ENCODE results near the gene PROSER1. TPM values are rescaled to one million over a fixed set of nuclear protein-coding genes. Genes with fewer than 3 reads are reported as not detected.

PROSER1 gene
- total and polyA plus RNA-seq, 12 donors, result 7.8 to 31.4 (median 18.2) TPM

DNA sequence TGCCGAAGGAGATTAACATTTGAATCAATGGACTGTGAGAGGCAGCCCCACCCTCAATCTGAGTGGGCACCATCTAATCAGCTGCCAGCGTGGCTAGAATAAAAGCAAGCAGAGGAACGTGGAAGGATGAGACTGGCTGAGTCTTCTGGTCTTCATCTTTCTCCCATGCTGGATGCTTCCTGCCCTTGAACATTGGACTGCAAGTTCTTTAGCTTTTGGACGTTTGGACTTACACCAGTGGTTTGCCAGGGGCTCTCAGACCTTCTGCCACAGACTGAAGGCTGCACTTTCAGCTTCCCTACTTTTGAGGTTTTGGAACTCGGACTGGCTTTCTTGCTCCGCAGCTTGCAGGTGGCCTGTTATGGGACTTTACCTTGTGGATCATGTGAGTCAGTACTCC is 15.1 kb upstream of the PROSER1 start:
- TF ChIP-seq CTCF (IDR thresholded peaks at IDR 0.05) (no peak), POLR2A (IDR thresholded peaks at IDR 0.05) (no peak)
- DNase-seq, result no peak
- intact Hi-C loops (cut with DNase I), result loop anchor here in 1 of 2 donors (10.0 kb wide), 1 partner anchor 562 kb away; no protein-coding TSS in a partner anchor
- H3K36me3 ChIP-seq (replicated peaks in 1 of 2), result no peaks in the 10 kb centered on the region
- no peak overlapping the region for H3K4me3 ChIP-seq
- H3K4me1 ChIP-seq (replicated peaks in 1 of 2), result no peaks in the 10 kb centered on the region
- no peak overlapping the region for H3K27ac ChIP-seq
- H3K27me3 ChIP-seq, result no peaks in the 10 kb centered on the region
- WGBS, 4 donors, result 86 to 93% (median 91%) methylated on average over 6 of the region's 6 CpGs
- no peaks in the 10 kb centered on the region for H3K9me3 ChIP-seq (replicated peaks in 1 of 3)

DNA sequence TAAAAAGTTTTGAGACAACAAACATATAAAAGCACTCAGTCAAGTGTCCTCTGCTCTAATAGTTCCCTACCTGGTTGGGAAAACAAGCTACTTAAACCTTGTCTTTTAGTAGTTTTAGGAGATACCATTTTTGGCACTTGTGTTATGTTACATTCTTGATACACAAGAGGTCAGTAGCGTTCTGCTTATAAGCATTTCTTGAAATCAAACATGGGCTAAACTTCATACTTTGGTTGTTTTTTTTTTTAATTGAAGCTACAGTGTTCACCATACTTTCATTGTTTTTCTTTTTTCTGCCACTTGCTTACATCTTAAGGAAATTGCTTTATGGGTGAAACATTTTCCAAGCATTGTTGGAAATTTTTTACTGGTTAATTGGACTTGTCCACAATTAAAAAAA is 13.3 kb upstream of the PROSER1 start:
- Histone ChIP-seq H3K4me3 (no peak overlapping the region), H3K27me3 (no peaks in the 10 kb centered on the region), H3K36me3 (replicated peaks in 1 of 2) (no peaks in the 10 kb centered on the region), H3K4me1 (replicated peaks in 1 of 2) (no peaks in the 10 kb centered on the region), H3K9me3 (replicated peaks in 1 of 3) (no peaks in the 10 kb centered on the region), H3K27ac (no peak overlapping the region)
- intact Hi-C loops (cut with DNase I), result loop anchor here in 1 of 2 donors (10.0 kb wide), 1 partner anchor 564 kb away; no protein-coding TSS in a partner anchor
- DNase-seq, result no peak
- no peak for TF ChIP-seq POLR2A (IDR thresholded peaks at IDR 0.05)
- peak in 5 of 6 experiments; percentile 18 to 54 (median 46) for TF ChIP-seq CTCF (IDR thresholded peaks at IDR 0.05)
- 30 to 52% (median 37%) methylated on average over 1 of the region's 1 CpG for WGBS, 4 donors

GRCh38 chr13:39049274-39049673 is 11.4 kb upstream of the PROSER1 start:
- H3K27ac ChIP-seq, result no peak overlapping the region
- H3K9me3 ChIP-seq (replicated peaks in 1 of 3), result no peaks in the 10 kb centered on the region
- intact Hi-C loops (cut with DNase I), result no loop called here
- peaks cover 0 to 5% of the 10 kb centered on the region in 2 donors for H3K36me3 ChIP-seq (replicated peaks in 1 of 2)
- DNase-seq, result no peak
- no peak overlapping the region for H3K4me3 ChIP-seq
- 83 to 90% (median 86%) methylated on average over 3 of the region's 3 CpGs for WGBS, 4 donors
- TF ChIP-seq CTCF (IDR thresholded peaks at IDR 0.05), result no peak
- TF ChIP-seq POLR2A (IDR thresholded peaks at IDR 0.05), result no peak
- no peaks in the 10 kb centered on the region for H3K4me1 ChIP-seq (replicated peaks in 1 of 2)
- no peaks in the 10 kb centered on the region for H3K27me3 ChIP-seq

- intact Hi-C loops (cut with DNase I), result no loop called here
Observed at GRCh38 chr13:39048806-39049205, 10.9 kb upstream of the PROSER1 start.

More at GRCh38 chr13:39048806-39049205, 10.9 kb upstream of the PROSER1 start:
- H3K36me3 ChIP-seq (replicated peaks in 1 of 2), result peaks cover 0 to 5% of the 10 kb centered on the region in 2 donors
- H3K9me3 ChIP-seq (replicated peaks in 1 of 3), result no peaks in the 10 kb centered on the region
- H3K27ac ChIP-seq, result no peak overlapping the region
- H3K27me3 ChIP-seq, result no peaks in the 10 kb centered on the region
- DNase-seq, result no peak
- H3K4me1 ChIP-seq (replicated peaks in 1 of 2), result no peaks in the 10 kb centered on the region
- no peak overlapping the region for H3K4me3 ChIP-seq
- no peak for TF ChIP-seq CTCF (IDR thresholded peaks at IDR 0.05)
- no peak for TF ChIP-seq POLR2A (IDR thresholded peaks at IDR 0.05)

All from adrenal gland (tissue), 12 donors.